NCI-H1092 treated with DMSO at 0.1 percent for 48 hours (cell line): Measurements from ENCODE around the gene SKIC2.
A peak's percentile ranks its signal among the peaks of the same experiment; 100 is the strongest.

Source experiments
- DNase-seq: peaks from one replicate; lab custom pipeline; 2025; lab: John Stamatoyannopoulos, UW

SKIC2 gene

DNA sequence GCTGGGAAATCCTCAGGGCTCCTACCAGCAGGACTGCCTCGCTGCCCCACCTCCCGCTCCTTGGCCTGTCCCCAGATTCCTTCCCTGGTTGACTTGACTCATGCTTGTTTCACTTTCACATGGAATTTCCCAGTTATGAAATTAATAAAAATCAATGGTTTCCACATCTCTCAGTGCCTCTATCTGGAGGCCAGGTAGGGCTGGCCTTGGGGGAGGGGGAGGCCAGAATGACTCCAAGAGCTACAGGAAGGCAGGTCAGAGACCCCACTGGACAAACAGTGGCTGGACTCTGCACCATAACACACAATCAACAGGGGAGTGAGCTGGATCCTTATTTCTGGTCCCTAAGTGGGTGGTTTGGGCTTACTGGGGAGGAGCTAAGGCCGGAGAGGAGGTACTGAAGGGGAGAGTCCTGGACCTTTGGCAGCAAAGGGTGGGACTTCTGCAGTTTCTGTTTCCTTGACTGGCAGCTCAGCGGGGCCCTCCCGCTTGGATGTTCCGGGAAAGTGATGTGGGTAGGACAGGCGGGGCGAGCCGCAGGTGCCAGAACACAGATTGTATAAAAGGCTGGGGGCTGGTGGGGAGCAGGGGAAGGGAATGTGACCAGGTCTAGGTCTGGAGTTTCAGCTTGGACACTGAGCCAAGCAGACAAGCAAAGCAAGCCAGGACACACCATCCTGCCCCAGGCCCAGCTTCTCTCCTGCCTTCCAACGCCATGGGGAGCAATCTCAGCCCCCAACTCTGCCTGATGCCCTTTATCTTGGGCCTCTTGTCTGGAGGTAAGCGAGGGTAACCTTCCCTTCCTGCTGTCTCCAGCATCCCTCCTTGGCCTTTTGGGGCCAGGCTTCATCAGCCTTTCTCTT lies 13.2 kb upstream of the SKIC2 start, which contains the start of gene CFB:
CFB (plus strand) TSS at position 589 of the 863 bp plus-strand sequence; CDS start at position 716, 127 bp downstream.
- no peak for DNase-seq

DNA sequence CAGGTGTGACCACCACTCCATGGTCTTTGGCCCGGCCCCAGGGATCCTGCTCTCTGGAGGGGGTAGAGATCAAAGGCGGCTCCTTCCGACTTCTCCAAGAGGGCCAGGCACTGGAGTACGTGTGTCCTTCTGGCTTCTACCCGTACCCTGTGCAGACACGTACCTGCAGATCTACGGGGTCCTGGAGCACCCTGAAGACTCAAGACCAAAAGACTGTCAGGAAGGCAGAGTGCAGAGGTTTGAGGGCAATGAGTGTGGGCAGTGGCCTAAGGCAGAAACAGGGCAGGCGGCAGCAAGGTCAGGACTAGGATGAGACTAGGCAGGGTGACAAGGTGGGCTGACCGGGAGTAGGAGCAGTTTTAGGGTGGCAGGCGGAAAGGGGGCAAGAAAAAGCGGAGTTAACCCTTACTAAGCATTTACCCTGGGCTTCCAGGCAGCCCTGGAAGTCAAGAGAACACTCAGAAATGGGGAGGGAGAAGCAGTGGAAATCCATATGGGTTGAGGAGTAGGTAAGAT lies 12.5 kb upstream of the SKIC2 start:
- no peak for DNase-seq

DNA sequence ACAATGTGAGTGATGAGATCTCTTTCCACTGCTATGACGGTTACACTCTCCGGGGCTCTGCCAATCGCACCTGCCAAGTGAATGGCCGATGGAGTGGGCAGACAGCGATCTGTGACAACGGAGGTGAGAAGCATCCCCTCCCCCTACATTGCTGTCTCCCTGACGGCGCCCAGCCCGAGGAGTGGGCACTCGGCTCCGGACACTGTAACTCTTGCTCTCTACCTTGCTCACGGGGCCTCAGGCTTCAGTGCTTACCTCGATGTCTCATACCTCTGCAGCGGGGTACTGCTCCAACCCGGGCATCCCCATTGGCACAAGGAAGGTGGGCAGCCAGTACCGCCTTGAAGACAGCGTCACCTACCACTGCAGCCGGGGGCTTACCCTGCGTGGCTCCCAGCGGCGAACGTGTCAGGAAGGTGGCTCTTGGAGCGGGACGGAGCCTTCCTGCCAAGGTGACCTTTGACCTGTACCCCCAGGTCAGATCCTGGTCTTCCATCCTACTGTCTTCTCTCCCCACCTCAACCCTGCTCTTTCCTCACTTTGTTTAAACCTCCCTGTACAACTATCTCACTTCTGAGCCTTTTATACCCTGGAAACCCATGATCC lies 11.8 kb upstream of the SKIC2 start:
- DNase-seq, result no peak

DNA sequence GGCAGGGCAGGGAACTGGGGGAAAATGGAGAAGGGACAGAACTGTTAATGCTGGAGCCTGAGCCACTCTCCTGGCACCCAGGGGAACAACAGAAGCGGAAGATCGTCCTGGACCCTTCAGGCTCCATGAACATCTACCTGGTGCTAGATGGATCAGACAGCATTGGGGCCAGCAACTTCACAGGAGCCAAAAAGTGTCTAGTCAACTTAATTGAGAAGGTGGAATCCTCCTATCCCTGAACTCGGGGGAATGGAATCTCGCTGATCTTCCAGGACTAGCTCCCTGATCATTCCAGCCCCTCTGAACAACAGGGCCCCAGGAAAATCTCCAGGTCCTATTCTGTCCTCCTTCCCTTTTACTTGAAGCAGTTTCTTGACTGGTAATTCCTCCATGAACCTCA lies 11.1 kb upstream of the SKIC2 start:
- no peak for DNase-seq

DNA sequence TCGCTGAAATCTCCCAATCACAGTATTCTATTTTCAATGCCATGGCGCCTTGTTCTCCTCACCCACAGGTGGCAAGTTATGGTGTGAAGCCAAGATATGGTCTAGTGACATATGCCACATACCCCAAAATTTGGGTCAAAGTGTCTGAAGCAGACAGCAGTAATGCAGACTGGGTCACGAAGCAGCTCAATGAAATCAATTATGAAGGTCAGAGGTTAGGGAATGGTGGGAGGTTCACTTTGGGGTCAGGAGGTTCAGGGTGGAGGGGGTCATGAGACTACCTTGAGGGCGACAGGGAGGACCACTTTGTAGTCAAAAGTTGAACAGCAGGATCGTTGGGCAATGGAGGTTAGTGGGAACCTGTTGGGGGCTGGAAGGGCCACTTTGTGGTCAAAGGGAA lies 10.7 kb upstream of the SKIC2 start:
- DNase-seq, result no peak

DNA sequence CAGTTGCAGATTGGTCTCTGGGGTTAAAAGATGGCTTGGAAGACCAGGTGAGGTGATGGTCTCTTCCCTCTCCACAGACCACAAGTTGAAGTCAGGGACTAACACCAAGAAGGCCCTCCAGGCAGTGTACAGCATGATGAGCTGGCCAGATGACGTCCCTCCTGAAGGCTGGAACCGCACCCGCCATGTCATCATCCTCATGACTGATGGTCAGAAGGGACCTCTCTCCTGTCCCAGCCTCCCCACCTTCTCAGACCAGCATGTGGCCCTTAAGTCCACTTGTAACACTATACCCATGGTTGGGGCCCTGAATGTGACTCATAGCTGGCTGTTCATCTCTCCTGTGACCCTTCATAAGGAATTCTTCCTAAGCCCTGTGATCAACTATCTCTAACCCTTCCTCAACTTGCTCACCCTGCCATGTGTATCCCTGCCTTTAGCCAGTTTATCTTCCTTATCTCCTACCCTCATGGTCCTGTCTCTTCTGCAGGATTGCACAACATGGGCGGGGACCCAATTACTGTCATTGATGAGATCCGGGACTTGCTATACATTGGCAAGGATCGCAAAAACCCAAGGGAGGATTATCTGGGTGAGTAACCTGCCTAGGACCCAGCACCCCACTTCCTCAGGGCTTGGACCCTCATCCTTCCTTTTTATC lies 10.1 kb upstream of the SKIC2 start:
- no peak for DNase-seq

DNA sequence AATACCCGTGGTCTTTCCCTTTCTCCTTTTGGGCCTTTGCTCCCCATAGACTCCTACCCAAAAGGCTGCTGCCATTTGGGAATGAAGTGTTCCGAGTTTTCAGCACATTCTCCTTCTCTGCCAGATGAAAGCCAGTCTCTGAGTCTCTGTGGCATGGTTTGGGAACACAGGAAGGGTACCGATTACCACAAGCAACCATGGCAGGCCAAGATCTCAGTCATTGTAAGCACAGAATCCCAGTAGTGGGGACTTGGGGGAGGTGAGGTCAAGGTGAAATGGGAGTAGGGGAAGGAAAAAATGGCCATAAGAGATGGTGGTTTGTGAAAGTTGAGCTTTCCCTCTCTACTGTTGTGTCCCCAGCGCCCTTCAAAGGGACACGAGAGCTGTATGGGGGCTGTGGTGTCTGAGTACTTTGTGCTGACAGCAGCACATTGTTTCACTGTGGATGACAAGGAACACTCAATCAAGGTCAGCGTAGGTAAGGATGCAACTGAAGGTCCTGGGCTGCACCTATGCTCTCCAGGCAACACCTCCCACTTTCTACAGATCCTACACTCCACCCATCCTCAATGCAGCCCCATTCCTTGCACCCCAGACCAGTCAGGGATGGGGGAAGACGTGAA lies 8.9 kb upstream of the SKIC2 start:
- no peak for DNase-seq

DNA sequence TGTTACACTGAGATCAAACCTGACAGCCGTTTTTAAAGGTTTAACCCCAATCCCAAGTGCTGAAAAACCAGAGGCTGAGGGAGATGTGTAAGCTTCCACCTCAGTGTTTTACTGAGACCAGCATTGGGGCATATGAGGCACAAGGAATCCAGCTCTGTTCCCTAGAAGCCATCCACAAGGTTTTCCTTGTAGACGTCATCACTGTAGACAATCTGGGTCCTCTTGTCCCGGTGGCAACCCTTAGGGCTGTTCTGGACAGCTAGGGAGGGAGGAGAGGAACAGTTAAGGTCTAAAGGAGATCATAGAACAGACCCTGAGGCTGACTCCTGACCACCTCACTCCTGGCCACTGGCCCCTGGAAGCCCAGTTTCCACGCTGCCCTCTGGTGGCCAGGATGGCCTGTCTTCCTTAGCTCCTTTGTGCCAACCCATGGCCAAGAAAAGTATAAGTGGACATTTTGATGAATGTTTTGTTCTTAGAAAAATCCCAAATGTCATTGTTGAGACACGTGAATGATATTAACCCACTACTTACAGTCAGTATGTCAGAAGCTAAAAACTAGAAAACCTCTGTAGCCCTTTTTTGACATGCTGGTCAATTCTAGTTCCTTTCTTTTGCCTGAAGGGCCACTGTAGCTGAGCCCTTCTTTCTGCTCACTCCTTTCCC lies 6.7 kb upstream of the SKIC2 start:
- peak; percentile 0 for DNase-seq

DNA sequence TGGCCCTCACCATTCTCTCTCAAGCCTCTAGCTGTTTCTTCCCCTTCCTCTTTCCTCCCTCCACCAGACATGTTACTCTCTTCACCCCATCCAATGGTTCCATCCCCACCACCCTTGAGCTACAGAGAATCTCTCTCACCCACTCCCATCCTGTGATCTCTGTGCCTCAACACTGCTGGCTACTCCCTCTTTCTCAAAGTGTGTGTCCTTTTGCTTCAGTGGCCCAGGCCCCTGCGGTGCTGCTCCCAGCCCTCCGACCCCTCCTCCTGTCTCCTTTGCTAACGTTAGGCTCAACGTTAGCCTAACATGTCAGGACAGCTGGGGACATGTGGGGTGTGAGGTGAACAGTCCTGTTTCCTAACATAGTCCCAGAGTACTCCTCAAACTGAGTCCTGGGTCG lies 6.1 kb upstream of the SKIC2 start:
- no peak for DNase-seq

DNA sequence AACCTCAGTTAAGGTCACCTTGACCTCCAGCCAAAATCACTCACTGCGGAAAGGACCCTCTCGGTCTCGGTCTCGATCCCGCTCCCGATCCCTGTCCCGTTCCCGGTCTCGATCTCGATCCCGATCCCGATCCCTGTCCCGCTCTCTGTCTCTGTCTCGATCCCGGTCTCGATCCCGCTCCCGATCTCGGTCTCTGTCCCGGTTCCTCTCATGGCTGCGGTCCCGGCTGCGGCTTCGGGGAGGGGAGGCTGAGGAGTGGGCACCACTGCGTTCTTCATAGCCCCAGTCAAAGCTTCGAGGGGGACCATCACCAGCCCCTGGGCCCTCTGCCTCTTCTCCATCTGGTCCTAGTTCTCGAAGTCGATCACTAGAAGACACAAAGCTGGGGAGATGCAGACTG lies 4.5 kb upstream of the SKIC2 start:
- DNase-seq, result no peak

DNA sequence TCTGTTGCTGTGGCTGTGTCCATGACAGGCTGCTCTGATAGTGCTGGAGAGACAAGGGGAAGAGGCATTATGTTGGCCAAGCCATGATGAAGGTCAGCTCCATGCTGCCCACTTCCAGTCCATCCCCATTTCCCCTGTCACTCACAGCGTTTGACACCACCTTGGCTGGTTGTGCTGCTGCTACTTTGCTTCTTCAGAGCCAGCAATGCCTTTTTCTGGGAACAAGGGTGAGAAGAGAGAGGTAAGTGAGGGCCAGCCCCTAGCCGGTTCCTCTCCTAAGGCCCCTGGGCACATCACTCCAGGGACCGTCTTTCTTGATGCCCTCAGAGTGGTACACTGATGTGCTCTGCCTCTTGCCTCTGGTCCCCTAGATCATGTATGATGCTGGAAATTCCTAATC lies 2.2 kb upstream of the SKIC2 start:
- no peak for DNase-seq

DNA sequence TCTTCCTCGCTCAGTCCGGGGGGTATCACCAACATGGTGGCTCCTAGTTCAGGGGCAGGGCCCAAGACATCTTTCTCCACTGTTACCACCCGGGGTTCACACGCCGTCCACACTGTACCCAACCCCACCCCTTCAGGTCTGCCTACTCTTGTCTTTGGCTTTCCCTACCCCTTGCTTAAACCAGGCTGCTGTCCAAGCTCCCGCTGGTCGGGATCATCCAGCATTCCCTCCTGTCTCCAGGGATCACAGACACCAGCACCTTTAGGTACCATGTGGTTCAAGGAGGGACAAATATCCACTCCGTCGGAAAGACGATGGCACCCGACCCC lies 599 bp upstream of the SKIC2 start:
- DNase-seq, result no peak

DNA sequence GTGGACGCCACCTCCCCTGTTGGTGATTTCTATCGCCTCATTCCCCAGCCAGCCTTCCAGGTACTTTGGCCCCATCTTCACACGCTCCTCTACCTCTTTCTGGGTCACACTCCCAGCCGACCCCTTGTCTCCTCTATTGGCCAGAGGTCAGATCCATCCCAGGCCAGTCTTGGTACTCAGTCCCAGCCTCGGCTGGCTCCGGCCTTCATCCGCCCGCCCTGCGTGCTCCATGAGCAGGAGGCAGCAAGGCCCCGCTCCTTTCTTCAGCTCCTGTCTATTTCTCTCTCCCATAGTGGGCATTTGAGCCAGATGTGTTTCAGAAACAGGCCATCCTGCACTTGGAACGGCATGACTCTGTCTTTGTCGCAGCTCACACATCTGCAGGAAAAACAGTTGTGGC lies 2.6 kb downstream of the SKIC2 start:
- DNase-seq, result no peak

DNA sequence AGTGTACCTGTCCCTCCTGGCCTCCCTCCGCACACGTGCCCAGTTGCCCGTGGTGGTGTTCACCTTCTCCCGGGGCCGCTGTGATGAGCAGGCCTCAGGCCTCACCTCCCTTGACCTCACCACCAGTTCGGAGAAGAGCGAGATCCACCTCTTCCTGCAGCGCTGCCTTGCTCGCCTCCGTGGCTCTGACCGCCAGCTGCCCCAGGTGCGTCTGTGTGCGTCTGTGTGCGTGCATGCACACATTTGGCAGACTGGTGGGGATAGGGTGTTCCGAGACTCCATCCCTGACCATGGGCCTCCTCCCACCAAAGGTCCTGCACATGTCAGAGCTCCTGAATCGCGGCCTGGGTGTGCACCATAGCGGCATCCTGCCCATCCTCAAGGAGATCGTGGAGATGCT lies 4.9 kb downstream of the SKIC2 start:
- no peak for DNase-seq

DNA sequence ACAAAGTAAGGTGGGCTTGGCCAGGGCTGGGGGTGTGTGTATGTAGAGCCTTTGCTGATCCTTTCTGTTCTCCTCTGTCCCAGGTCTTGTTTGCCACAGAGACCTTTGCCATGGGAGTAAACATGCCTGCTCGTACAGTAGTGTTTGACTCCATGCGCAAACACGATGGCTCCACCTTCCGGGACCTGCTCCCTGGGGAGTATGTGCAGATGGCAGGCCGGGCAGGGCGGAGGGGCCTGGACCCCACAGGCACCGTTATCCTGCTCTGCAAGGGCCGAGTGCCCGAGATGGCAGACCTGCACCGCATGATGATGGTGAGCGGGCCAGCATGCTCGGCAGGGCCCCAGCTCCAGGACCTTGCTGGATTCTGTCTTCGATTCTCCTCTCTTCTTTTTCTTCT lies 6.7 kb downstream of the SKIC2 start:
- no peak for DNase-seq

DNA sequence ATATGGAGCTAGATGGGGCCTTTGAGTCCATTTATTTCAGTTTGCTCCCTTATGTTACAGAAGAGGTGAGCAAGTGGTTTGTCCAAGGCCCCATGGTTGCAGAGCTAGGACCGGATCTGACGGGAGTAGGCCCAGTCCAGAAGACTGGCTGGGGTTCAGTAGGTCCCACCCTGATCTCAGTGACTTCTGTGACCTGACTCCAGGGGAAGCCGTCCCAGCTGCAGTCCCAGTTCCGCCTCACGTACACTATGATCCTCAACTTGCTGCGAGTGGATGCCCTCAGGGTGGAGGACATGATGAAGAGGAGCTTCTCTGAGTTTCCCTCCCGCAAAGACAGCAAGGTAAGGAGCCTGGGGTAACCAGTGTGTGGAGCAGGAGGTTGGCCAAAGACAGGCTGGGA lies 7.5 kb downstream of the SKIC2 start:
- no peak for DNase-seq

DNA sequence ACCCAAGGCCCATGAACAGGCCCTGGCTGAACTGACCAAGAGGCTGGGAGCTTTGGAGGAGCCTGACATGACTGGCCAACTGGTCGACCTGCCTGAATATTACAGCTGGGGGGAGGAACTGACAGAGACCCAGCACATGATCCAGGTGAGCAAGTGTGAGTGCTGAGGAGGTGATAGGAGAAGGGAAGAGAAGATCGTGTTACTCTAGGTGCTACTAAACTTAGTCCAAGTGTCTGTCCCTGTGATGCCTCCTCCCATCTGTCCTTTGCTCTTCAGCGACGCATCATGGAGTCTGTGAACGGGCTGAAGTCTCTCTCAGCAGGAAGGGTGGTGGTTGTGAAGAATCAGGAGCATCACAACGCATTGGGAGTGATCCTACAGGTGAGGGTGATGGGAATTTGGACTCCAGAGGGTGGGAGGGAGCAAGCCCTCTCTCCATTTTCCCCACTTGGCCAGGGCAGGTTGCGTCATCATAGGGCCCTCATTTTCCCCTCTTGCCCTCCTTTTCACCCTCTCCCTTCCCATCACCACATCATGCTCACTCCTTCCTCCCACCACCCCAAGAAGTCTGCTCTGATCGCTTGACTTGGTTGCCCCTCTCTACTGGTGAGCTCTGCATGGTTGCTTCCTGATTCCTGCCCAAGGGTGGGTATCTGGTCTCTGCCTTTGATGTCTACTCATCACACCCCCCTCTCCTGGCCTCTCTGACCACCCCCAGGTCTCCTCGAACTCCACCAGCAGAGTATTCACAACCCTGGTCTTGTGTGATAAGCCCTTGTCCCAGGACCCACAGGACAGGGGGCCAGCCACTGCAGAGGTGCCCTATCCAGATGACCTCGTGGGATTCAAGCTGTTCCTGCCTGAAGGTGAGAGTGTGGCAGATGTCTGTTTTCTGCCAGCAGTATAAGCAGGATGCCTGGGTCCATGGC lies 8.3 kb downstream of the SKIC2 start:
- no peak for DNase-seq

DNA sequence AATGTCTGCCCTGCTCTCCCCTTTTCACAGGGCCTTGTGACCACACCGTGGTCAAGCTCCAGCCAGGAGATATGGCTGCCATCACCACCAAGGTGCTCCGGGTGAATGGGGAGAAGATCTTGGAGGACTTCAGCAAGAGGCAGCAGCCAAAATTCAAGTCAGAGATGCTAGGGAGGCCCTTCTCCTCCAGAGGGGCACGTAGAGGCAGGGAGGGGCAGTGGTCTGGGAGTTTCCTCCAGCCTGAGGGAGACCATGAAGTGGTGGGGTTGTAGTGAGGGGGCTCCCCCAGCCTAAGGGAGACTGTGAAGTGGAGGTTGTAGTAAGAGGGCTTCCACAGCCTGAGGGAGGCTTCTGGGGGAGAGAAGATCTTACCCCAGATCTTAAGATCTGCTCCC lies 8.9 kb downstream of the SKIC2 start:
- DNase-seq, result no peak

DNA sequence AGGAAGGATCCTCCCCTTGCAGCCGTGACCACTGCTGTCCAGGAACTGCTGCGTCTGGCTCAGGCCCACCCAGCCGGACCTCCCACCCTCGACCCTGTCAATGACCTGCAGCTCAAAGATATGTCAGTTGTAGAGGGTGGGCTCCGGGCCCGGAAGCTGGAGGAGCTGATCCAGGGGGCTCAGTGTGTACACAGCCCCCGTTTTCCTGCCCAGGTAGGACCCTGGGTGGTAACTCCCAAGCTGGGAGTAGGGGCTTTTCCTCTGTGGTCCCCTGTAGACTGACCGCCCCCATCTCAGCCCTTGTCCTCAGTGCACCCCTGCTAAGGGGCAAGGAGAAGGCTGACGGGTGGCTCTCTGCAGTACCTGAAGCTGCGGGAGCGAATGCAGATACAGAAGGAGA lies 9.4 kb downstream of the SKIC2 start:
- DNase-seq, result no peak

DNA sequence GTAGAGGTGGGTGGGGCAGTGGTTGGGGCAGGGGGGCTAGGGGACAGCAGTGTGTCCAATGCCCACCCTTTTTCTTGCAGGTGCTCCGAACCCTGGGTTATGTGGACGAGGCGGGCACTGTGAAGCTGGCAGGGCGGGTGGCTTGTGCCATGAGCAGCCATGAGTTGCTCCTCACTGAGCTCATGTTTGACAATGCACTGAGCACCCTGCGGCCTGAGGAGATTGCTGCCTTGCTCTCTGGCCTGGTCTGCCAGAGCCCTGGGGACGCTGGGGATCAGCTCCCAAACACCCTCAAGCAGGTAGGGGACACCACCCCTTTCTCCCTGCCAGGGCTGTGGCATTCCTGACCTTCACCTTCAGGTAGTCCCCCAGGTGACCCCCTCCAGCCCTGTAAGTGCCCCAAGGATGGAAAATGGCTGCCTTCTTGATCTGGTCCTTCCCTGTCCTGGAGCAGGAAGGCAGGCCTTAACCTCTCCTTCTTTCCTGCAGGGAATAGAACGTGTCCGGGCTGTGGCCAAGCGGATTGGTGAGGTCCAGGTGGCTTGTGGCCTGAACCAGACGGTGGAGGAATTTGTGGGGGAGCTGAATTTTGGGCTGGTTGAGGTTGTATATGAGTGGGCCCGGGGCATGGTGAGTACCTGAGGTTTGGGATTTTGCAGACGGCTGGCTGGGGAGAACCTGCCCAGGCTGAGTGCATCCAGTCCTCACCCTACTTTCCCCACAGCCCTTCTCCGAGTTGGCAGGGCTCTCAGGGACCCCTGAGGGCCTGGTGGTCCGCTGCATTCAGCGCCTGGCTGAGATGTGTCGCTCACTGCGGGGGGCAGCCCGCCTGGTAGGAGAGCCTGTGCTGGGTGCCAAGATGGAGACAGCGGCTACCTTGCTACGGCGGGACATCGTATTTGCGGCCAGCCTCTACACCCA lies 10.1 kb downstream of the SKIC2 start:
- no peak for DNase-seq
